H1 (cell line): ENCODE data around the gene FADS2. TPM values are rescaled to one million over a fixed set of nuclear protein-coding genes. Genes with fewer than 3 reads are reported as not detected.

Experiments used
- CEBPB ChIP-seq: IDR thresholded peaks from 2 replicates; pipeline ENCODE4 v1.6.1; 2012; ENCODE audit warnings: low read depth, low read length
- GABPA ChIP-seq: IDR thresholded peaks from 2 replicates; pipeline ENCODE4 v1.6.1; 2011; ENCODE audit warnings: mild to moderate bottlenecking, low read length, moderate library complexity, borderline replicate concordance; ENCODE audit not compliant: insufficient read depth
- HDAC2 ChIP-seq, 2 experiments: fragments of 300-600 bp in 1 of 2; sonication (generic) in 1 of 2; IDR thresholded peaks; 2 replicates each; pipeline ENCODE4 v1.6.1; 2011 to 2012; ENCODE audit warnings: low read depth in 2 of 2, low read length in 2 of 2, mild to moderate bottlenecking in 2 of 2, moderate library complexity in 2 of 2, borderline replicate concordance in 1 of 2, inconsistent platforms in 1 of 2
- HDAC6 ChIP-seq: IDR thresholded peaks from one replicate; pipeline ENCODE4 v1.7.1; 2012; ENCODE audit warnings: low read depth, mild to moderate bottlenecking, inconsistent platforms, low read length, moderate library complexity
- POLR2A ChIP-seq, 2 experiments: IDR thresholded peaks; 1 replicate in 1 of 2; 2 replicates in 1 of 2; pipeline ENCODE4 v1.6.1; 2011; ENCODE audit warnings: low read depth in 2 of 2, low read length in 2 of 2, mild to moderate bottlenecking in 2 of 2; ENCODE audit errors: control extremely low read depth in 1 of 2
- POU5F1 ChIP-seq: IDR thresholded peaks from 2 replicates; pipeline ENCODE4 v1.6.1; 2011; ENCODE audit warnings: low read depth, mild to moderate bottlenecking, low read length, moderate library complexity
- SIN3A ChIP-seq, 2 experiments: IDR thresholded peaks in 1 of 2; conservative IDR thresholded peaks in 1 of 2; 2 replicates each; pipeline ENCODE4 v1.6.1; 2011 to 2012; ENCODE audit warnings: low read length in 2 of 2, improper control_type of control experiment in 1 of 2, low read depth in 1 of 2, mild to moderate bottlenecking in 1 of 2
- polyA plus RNA-seq, 7 experiments: library from polyadenylated mRNA; depleted of rRNA in 3 of 7; stranded (reverse) in 5 of 7; unstranded in 2 of 7; fragments of >200 nt in 5 of 7; fragments of 200-250 nt in 2 of 7; gene quantifications; 1 replicate in 5 of 7; 2 replicates in 1 of 7; 4 replicates in 1 of 7; pipeline versions ENCODE4 v1.2.1 to v1.2.3, GENCODE V29; 2011 to 2013; ENCODE audit warnings: missing spikeins in 2 of 7, mixed read lengths in 2 of 7
- total RNA-seq: library from RNA; stranded (reverse); fragmentation: NEBNext Ultra II Directional; extraction: Animal tissue kit (Norgen Biotek cat#: 25700); gene quantifications from 2 replicates; pipeline ENCODE4 v1.2.1, GENCODE V29; 2021
- TF ChIP-seq, protein P1 (sequence below): fragments of 300-600 bp; sonication (generic); IDR thresholded peaks from 2 replicates; pipeline ENCODE4 v1.7.1; 2012; ENCODE audit warnings: low read length, moderate library complexity, mild to moderate bottlenecking, inconsistent platforms; ENCODE audit not compliant: insufficient replicate concordance
- TF ChIP-seq, protein P2 (sequence below): IDR thresholded peaks from 2 replicates; pipeline ENCODE4 v1.6.1; 2011; ENCODE audit warnings: low read length, improper control_type of control experiment

Gene FADS2
- total and polyA plus RNA-seq, 2 of the 8 experiments (the other 6 are each of a cell fraction or from before 2014, with no cell fraction given): 499 to 701 TPM

DNA sequence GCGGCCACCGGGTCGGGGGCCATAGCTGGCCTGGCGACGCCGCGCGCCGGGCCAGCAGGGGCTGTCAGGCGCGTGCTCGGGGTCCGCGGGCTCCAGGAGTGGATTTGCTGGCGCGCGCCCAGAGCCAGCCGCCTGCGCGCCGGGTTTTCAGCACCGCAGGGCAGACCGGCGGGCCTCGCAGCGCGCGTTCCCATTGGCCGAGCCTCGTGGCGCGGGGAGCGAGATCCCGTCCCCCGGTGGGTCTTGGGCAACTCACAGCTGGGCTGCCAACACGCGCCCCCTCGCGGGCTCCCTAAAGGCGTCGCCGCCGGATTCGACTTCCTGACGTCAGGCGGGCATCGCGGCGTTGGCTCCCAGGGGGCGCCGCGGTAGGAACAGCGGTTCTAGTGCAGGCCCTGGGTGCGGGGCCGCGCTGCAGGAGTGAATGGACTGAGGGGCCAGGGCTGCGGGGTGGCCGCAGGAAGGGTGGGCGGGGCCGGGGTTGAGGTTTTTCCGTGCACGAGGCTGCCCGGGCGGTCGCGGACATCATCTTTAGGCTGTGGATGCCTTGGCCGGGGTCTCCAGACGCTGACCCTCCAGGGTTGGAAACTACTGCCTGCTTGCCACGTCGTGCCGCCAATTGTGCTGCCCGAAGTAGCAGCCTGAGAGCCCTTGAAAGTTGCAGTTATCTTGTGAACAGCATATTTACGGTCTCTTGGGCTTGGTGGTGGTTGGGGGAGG, 11.2 kb upstream of the FADS2 start, which contains the start of gene FADS1 (continued):
- TF ChIP-seq, protein P1, sequence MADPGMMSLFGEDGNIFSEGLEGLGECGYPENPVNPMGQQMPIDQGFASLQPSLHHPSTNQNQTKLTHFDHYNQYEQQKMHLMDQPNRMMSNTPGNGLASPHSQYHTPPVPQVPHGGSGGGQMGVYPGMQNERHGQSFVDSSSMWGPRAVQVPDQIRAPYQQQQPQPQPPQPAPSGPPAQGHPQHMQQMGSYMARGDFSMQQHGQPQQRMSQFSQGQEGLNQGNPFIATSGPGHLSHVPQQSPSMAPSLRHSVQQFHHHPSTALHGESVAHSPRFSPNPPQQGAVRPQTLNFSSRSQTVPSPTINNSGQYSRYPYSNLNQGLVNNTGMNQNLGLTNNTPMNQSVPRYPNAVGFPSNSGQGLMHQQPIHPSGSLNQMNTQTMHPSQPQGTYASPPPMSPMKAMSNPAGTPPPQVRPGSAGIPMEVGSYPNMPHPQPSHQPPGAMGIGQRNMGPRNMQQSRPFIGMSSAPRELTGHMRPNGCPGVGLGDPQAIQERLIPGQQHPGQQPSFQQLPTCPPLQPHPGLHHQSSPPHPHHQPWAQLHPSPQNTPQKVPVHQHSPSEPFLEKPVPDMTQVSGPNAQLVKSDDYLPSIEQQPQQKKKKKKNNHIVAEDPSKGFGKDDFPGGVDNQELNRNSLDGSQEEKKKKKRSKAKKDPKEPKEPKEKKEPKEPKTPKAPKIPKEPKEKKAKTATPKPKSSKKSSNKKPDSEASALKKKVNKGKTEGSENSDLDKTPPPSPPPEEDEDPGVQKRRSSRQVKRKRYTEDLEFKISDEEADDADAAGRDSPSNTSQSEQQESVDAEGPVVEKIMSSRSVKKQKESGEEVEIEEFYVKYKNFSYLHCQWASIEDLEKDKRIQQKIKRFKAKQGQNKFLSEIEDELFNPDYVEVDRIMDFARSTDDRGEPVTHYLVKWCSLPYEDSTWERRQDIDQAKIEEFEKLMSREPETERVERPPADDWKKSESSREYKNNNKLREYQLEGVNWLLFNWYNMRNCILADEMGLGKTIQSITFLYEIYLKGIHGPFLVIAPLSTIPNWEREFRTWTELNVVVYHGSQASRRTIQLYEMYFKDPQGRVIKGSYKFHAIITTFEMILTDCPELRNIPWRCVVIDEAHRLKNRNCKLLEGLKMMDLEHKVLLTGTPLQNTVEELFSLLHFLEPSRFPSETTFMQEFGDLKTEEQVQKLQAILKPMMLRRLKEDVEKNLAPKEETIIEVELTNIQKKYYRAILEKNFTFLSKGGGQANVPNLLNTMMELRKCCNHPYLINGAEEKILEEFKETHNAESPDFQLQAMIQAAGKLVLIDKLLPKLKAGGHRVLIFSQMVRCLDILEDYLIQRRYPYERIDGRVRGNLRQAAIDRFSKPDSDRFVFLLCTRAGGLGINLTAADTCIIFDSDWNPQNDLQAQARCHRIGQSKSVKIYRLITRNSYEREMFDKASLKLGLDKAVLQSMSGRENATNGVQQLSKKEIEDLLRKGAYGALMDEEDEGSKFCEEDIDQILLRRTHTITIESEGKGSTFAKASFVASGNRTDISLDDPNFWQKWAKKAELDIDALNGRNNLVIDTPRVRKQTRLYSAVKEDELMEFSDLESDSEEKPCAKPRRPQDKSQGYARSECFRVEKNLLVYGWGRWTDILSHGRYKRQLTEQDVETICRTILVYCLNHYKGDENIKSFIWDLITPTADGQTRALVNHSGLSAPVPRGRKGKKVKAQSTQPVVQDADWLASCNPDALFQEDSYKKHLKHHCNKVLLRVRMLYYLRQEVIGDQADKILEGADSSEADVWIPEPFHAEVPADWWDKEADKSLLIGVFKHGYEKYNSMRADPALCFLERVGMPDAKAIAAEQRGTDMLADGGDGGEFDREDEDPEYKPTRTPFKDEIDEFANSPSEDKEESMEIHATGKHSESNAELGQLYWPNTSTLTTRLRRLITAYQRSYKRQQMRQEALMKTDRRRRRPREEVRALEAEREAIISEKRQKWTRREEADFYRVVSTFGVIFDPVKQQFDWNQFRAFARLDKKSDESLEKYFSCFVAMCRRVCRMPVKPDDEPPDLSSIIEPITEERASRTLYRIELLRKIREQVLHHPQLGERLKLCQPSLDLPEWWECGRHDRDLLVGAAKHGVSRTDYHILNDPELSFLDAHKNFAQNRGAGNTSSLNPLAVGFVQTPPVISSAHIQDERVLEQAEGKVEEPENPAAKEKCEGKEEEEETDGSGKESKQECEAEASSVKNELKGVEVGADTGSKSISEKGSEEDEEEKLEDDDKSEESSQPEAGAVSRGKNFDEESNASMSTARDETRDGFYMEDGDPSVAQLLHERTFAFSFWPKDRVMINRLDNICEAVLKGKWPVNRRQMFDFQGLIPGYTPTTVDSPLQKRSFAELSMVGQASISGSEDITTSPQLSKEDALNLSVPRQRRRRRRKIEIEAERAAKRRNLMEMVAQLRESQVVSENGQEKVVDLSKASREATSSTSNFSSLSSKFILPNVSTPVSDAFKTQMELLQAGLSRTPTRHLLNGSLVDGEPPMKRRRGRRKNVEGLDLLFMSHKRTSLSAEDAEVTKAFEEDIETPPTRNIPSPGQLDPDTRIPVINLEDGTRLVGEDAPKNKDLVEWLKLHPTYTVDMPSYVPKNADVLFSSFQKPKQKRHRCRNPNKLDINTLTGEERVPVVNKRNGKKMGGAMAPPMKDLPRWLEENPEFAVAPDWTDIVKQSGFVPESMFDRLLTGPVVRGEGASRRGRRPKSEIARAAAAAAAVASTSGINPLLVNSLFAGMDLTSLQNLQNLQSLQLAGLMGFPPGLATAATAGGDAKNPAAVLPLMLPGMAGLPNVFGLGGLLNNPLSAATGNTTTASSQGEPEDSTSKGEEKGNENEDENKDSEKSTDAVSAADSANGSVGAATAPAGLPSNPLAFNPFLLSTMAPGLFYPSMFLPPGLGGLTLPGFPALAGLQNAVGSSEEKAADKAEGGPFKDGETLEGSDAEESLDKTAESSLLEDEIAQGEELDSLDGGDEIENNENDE: no peak
- TF ChIP-seq CEBPB: peak; percentile 88
- peak; percentile 72 to 94; a peak in 1 of 4 replicates for TF ChIP-seq HDAC2 (IDR thresholded peaks at IDR 0.05; ENCODE audit: borderline replicate concordance in 1 of 2, low read depth in 2 of 2, low read length in 2 of 2)
- no peak for TF ChIP-seq HDAC6
- TF ChIP-seq, protein P2, sequence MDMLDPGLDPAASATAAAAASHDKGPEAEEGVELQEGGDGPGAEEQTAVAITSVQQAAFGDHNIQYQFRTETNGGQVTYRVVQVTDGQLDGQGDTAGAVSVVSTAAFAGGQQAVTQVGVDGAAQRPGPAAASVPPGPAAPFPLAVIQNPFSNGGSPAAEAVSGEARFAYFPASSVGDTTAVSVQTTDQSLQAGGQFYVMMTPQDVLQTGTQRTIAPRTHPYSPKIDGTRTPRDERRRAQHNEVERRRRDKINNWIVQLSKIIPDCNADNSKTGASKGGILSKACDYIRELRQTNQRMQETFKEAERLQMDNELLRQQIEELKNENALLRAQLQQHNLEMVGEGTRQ: no peak
- TF ChIP-seq SIN3A (conservative IDR thresholded peaks at IDR 0.05 in 1 of 2, IDR thresholded peaks at IDR 0.05 in 1 of 2; ENCODE audit: low read depth in 1 of 2, low read length in 2 of 2): no peak; a peak in 1 of 4 replicates
- no peak for TF ChIP-seq GABPA
- no peak for TF ChIP-seq POU5F1
- peak in 1 of 2 experiments; percentile 17; a peak in 2 of 3 replicates for TF ChIP-seq POLR2A (IDR thresholded peaks at IDR 0.05; ENCODE audit: control extremely low read depth in 1 of 2, low read depth in 2 of 2, low read length in 2 of 2)
